Thyroid gland (tissue), 4 donors: ENCODE measurements around the gene GPR12.

Experiments used
- POLR2A ChIP-seq, 2 donors: fragments of 450-650 bp; IDR thresholded peaks; one replicate each; pipeline ENCODE4 v1.6.1; 2017; ENCODE audit warnings: antibody characterized with exemption in 2 of 2, mild to moderate bottlenecking in 2 of 2, moderate library complexity in 1 of 2
- TF ChIP-seq, protein P1 (sequence below), 6 experiments: fragments of 200-600 bp in 3 of 6; fragments of 450-650 bp in 3 of 6; sonication (generic) in 3 of 6; IDR thresholded peaks; one replicate each; pipeline ENCODE4 v1.5.1; 2016 to 2019; ENCODE audit warnings: antibody characterized with exemption in 6 of 6, mild to moderate bottlenecking in 2 of 6, inconsistent platforms in 1 of 6, moderate library complexity in 1 of 6

- TF ChIP-seq, protein P1, sequence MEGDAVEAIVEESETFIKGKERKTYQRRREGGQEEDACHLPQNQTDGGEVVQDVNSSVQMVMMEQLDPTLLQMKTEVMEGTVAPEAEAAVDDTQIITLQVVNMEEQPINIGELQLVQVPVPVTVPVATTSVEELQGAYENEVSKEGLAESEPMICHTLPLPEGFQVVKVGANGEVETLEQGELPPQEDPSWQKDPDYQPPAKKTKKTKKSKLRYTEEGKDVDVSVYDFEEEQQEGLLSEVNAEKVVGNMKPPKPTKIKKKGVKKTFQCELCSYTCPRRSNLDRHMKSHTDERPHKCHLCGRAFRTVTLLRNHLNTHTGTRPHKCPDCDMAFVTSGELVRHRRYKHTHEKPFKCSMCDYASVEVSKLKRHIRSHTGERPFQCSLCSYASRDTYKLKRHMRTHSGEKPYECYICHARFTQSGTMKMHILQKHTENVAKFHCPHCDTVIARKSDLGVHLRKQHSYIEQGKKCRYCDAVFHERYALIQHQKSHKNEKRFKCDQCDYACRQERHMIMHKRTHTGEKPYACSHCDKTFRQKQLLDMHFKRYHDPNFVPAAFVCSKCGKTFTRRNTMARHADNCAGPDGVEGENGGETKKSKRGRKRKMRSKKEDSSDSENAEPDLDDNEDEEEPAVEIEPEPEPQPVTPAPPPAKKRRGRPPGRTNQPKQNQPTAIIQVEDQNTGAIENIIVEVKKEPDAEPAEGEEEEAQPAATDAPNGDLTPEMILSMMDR (IDR thresholded peaks at IDR 0.05) = no peak
- TF ChIP-seq POLR2A (IDR thresholded peaks at IDR 0.05) = no peak
Measured at GRCh38 chr13:26718146-26718545, 42.4 kb downstream of the GPR12 start.
